Activated CD8-positive, alpha-beta T cell treated with anti-CD3 and anti-CD28 coated beads for 36 hours (primary cell): ENCODE data around the gene LAD1. TPM values are rescaled to one million over a fixed set of nuclear protein-coding genes. Genes with fewer than 3 reads are reported as not detected.

Source experiments
- ATAC-seq: fragments of 200-7000 bp; cut with Tn5 transposase; one replicate; pipeline ENCODE4 v1.10.0; 2021; ENCODE audit warnings: mild to moderate bottlenecking, moderate library complexity
- CTCF ChIA-PET: fragments of 350-600 bp; sonication (Branson Sonifier 250); formaldehyde crosslinking; loops from one replicate; lab custom pipeline; 2021; ENCODE audit warnings: antibody characterized with exemption; lab: Charles Lee
- POLR2A ChIA-PET: fragments of 350-600 bp; sonication (Branson Sonifier 250); formaldehyde crosslinking; loops from one replicate; lab custom pipeline; 2021; ENCODE audit warnings: antibody characterized with exemption; lab: Charles Lee
- DNase-seq: peaks from one replicate; pipeline ENCODE4 v3.0.0-alpha.2; 2020
- H3K27ac Mint-ChIP-seq: one replicate; pipeline ENCODE4 v1.8.0; 2021; ENCODE audit warnings: mild to moderate bottlenecking, mixed read lengths
- H3K27me3 Mint-ChIP-seq: one replicate; pipeline ENCODE4 v1.8.0; 2021; ENCODE audit warnings: mixed read lengths
- H3K36me3 Mint-ChIP-seq: one replicate; pipeline ENCODE4 v1.8.0; 2021; ENCODE audit warnings: low read depth, mixed read lengths
- H3K4me1 Mint-ChIP-seq: one replicate; pipeline ENCODE4 v1.8.0; 2021; ENCODE audit warnings: low read depth, mixed read lengths
- H3K4me3 Mint-ChIP-seq: one replicate; pipeline ENCODE4 v1.8.0; 2021; ENCODE audit warnings: mild to moderate bottlenecking, moderate library complexity, mixed read lengths
- H3K9me3 Mint-ChIP-seq: one replicate; pipeline ENCODE4 v1.8.0; 2021; ENCODE audit warnings: mixed read lengths
- intact Hi-C: fragments of 100-400 bp; cut with micrococcal nuclease; formaldehyde crosslinking; loops from one replicate; pipeline ENCODE4 v1.10.0; 2022
- total RNA-seq, 2 experiments: library from RNA; stranded (reverse); gene quantifications; one replicate each; pipeline ENCODE4 v1.2.3, GENCODE V29; 2021
- TF ChIP-seq, protein P1 (sequence below): fragments of 200-600 bp; IDR thresholded peaks from one replicate; pipeline ENCODE4 v1.8.0; 2022; ENCODE audit warnings: antibody characterized with exemption, mild to moderate bottlenecking

LAD1 gene
- total RNA-seq, 2 experiments from 2014 or later, result not detected

DNA sequence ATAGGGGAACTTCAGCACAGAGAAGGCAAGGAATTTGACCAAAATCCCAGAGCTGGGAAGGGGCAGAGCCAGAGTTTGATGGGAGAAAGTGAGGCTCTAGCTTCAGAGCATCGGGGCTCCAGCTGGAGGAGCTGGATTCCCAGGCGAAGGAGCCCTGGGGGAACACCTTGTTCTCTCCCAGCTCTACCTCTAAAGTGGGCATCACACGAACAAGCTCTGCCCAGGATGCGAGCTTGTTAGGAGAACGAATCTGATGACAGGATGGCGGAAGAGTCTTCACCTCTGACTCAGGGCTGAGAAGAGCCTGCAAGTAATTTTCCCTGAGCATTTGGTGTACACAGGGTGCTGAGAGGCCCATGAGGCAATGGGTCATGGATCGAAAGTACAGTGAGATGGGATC lies 43.7 kb downstream of the LAD1 start:
- DNase-seq (no peak), ATAC-seq (no peak)
- Mint-ChIP-seq H3K27me3 (peaks cover 12% of the 10 kb centered on the region), H3K36me3 (no peaks in the 10 kb centered on the region), H3K27ac (no peak overlapping the region), H3K4me3 (no peak overlapping the region), H3K4me1 (no peaks in the 10 kb centered on the region), H3K9me3 (no peaks in the 10 kb centered on the region)
- CTCF ChIA-PET, result interaction anchor here (0.9 to 1.2 kb wide), 2 partner anchors 9 to 101 kb away, joined by 3 to 5 read pairs; no protein-coding TSS in a partner anchor
- TF ChIP-seq, protein P1, sequence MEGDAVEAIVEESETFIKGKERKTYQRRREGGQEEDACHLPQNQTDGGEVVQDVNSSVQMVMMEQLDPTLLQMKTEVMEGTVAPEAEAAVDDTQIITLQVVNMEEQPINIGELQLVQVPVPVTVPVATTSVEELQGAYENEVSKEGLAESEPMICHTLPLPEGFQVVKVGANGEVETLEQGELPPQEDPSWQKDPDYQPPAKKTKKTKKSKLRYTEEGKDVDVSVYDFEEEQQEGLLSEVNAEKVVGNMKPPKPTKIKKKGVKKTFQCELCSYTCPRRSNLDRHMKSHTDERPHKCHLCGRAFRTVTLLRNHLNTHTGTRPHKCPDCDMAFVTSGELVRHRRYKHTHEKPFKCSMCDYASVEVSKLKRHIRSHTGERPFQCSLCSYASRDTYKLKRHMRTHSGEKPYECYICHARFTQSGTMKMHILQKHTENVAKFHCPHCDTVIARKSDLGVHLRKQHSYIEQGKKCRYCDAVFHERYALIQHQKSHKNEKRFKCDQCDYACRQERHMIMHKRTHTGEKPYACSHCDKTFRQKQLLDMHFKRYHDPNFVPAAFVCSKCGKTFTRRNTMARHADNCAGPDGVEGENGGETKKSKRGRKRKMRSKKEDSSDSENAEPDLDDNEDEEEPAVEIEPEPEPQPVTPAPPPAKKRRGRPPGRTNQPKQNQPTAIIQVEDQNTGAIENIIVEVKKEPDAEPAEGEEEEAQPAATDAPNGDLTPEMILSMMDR, result no peak
- POLR2A ChIA-PET, result no interaction called here
- intact Hi-C loops, result no loop called here

DNA sequence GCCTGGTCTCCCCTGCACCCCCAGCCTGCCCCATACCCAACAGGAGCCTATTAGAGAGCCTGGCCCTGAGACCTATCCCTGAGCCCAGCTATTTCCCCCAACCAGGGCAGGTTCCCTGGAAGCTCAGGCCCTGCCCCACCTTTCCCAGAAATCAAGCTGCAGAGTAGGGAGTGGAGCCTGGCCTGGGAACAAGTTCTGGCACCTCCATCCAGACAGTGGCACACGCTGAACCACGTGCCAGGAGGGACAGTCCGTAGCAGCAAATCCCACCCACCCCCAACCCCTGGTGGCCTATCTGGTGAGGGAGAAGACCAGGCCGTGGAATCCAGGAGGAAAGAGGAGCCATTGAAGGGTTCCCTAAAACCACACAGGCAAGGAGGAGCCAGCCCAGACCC lies 44.2 kb downstream of the LAD1 start:
- ATAC-seq, result no peak
- Mint-ChIP-seq H3K9me3 (no peaks in the 10 kb centered on the region), H3K27me3 (peaks cover 12% of the 10 kb centered on the region), H3K4me3 (no peak overlapping the region), H3K36me3 (no peaks in the 10 kb centered on the region), H3K4me1 (no peaks in the 10 kb centered on the region), H3K27ac (no peak overlapping the region)
- intact Hi-C loops, result no loop called here
- CTCF ChIA-PET, result interaction anchor here (0.9 to 1.2 kb wide), 2 partner anchors 9 to 101 kb away, joined by 3 to 5 read pairs; no protein-coding TSS in a partner anchor
- no peak for DNase-seq
- TF ChIP-seq, protein P1, result no peak
- POLR2A ChIA-PET, result no interaction called here

- Mint-ChIP-seq H3K9me3 (no peaks in the 10 kb centered on the region), H3K4me1 (no peaks in the 10 kb centered on the region), H3K4me3 (no peak overlapping the region), H3K27ac (no peak overlapping the region), H3K36me3 (no peaks in the 10 kb centered on the region), H3K27me3 (peaks cover 12% of the 10 kb centered on the region)
- ATAC-seq, result no peak
- no peak for DNase-seq
- TF ChIP-seq, protein P1, result no peak
- intact Hi-C loops, result no loop called here
- ChIA-PET POLR2A (no interaction called here), CTCF (interaction anchor here (1.2 kb wide), 1 partner anchor 100 kb away, joined by 3 read pairs; no protein-coding TSS in a partner anchor)
Observed at GRCh38 chr1:201354151-201354900, 44.8 kb downstream of the LAD1 start.

DNA sequence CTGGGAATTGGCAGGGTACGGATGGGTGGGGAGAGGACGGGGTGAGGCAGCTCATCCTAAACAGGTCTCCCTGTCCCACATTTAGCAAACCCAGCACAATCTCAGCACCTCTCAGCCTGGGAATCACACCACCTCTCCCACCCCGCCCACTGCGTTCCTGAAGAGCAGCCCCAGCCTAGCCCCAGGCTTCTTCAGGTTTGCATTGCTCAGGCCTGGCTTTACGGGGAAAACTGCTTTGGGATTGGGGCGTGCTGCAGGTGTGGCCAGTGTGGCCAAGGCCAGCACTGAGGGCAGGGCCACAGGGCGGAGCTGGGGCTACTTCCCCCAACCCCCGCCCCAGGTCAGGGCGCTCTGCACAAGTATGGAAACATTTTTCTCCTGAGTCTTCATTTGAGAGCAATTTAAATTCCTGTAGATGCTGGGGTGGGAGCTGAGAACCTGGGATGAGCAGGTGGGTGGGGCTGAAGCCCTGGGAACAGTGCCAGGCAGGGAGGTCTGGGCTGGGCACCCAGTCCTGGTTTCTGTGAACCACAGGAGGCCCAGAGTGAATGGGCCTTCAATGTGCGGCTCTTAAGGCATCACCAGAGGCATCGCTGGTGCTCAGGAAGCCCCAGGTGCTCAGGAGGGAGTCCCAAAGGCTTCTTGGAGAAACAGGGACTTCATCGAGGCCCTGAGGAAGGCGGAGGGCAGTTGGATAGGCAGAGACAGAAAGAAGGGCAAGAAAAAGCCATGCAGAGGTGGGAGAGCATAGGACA lies 45.8 kb downstream of the LAD1 start:
- ChIA-PET POLR2A (no interaction called here), CTCF (interaction anchor here (0.9 kb wide), 1 partner anchor 33 kb away, joined by 4 read pairs; no protein-coding TSS in a partner anchor)
- TF ChIP-seq, protein P1, result no peak
- Mint-ChIP-seq H3K27ac (no peak overlapping the region), H3K4me1 (no peaks in the 10 kb centered on the region), H3K9me3 (no peaks in the 10 kb centered on the region), H3K4me3 (no peak overlapping the region), H3K27me3 (peaks cover 13% of the 10 kb centered on the region), H3K36me3 (no peaks in the 10 kb centered on the region)
- DNase-seq, result no peak
- intact Hi-C loops, result no loop called here
- ATAC-seq, result no peak

DNA sequence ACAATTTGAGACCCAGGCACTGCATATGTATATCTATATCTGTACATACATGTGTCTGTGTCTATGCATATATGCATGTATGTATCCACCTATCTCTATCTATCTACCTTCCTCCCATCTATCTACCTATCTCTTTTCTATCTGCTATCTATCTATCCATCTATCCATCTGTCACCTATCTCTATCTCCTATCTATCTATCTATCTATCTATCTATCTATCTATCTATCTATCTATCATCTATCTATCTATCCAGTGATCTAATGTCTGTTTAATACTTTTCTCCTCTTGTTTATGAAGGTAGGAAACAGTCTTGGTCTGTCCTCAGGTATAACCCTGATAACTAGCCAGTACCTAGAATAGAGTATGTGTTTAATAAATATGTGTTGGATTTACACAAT lies 47.5 kb downstream of the LAD1 start:
- POLR2A ChIA-PET, result no interaction called here
- Mint-ChIP-seq H3K9me3 (no peaks in the 10 kb centered on the region), H3K36me3 (no peaks in the 10 kb centered on the region), H3K4me3 (no peak overlapping the region), H3K4me1 (no peaks in the 10 kb centered on the region), H3K27me3 (peaks cover 26% of the 10 kb centered on the region), H3K27ac (no peak overlapping the region)
- intact Hi-C loops, result no loop called here
- TF ChIP-seq, protein P1, result no peak
- CTCF ChIA-PET, result no interaction called here
- ATAC-seq (no peak), DNase-seq (no peak)
